HG03025 (cell line): ENCODE results near the gene NLRX1.
"Not testable (repeated sequence)": the region's sequence is repeated elsewhere in the genome, so short reads cannot be mapped to it uniquely, and the experiment has no call there.

ENCODE experiments used
- ATAC-seq: cut with Tn5 transposase; IDR thresholded peaks from one replicate; pipeline ENCODE4 v1.9.1; 2021; ENCODE audit warnings: mild to moderate bottlenecking, moderate library complexity; ENCODE audit not compliant: unreplicated experiment, low FRiP score

The NLRX1 gene, protein sequence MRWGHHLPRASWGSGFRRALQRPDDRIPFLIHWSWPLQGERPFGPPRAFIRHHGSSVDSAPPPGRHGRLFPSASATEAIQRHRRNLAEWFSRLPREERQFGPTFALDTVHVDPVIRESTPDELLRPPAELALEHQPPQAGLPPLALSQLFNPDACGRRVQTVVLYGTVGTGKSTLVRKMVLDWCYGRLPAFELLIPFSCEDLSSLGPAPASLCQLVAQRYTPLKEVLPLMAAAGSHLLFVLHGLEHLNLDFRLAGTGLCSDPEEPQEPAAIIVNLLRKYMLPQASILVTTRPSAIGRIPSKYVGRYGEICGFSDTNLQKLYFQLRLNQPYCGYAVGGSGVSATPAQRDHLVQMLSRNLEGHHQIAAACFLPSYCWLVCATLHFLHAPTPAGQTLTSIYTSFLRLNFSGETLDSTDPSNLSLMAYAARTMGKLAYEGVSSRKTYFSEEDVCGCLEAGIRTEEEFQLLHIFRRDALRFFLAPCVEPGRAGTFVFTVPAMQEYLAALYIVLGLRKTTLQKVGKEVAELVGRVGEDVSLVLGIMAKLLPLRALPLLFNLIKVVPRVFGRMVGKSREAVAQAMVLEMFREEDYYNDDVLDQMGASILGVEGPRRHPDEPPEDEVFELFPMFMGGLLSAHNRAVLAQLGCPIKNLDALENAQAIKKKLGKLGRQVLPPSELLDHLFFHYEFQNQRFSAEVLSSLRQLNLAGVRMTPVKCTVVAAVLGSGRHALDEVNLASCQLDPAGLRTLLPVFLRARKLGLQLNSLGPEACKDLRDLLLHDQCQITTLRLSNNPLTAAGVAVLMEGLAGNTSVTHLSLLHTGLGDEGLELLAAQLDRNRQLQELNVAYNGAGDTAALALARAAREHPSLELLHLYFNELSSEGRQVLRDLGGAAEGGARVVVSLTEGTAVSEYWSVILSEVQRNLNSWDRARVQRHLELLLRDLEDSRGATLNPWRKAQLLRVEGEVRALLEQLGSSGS

DNA sequence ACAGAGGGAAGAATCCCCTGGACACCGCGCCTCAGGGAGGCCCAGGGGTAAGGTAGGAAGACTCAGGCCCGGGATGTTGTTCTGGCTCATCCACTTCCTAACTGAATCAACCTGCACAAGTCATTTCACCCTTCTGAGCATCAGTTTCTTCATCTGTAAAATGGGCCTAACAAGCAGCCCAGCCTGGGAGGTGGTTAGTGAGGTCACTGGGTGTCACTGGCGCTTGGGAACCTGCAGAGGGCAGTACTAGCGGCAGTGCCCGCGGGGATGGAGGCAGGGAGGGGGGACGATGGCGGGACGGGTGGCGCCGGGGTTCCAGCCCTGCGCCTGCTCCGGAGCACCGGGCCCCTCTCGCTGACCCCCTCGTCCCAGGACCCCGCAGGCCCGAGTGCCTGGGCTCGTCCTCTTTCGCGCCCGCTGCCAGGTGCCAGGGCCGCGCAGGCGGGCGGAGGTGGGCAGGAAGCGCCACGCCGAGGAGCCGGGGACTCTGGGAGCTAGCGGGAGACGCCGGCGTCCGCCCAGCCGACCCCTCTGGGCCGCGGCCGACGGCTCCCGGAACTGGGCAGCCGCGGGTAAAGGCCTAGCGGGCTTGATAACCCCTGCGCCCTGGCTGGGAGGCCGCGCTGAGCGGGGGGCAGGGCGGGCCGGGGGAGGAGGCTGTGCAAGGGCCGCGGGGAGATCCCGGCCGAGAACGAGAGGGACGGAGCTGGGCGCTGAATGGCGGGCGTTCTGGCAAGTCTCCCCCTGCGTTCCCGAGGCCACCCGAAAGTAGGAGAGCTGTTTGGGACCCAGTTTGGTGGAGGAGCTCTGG is at the start of gene NLRX1:
NLRX1 (plus strand) TSS at position 255 of the 811 bp plus-strand sequence. CDS start 2,679 bp downstream, outside the sequence.
- ATAC-seq: peak; percentile 74

- no peak for ATAC-seq
These were observed 49.6 kb upstream of the NLRX1 start for GRCh38 chr11:119118946-119119345.

DNA sequence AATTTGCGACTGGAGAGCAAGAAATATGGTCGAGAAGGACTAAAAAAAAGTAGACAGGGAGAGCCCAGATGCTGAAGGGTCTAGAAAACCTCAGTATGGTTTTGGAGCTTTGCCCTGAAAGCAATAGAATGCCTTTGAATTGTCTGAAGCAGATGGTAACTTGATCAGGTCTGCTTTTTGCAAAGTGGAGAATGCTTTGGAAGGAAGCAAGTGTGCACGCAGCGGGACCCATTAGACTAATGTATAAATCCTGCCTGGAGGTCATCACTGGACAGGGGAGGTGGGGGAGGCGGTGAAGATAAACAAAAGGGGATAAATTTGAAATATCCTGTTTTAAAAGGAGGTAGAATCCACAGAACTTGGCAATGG is 47.9 kb upstream of the NLRX1 start:
- ATAC-seq: no peak

DNA sequence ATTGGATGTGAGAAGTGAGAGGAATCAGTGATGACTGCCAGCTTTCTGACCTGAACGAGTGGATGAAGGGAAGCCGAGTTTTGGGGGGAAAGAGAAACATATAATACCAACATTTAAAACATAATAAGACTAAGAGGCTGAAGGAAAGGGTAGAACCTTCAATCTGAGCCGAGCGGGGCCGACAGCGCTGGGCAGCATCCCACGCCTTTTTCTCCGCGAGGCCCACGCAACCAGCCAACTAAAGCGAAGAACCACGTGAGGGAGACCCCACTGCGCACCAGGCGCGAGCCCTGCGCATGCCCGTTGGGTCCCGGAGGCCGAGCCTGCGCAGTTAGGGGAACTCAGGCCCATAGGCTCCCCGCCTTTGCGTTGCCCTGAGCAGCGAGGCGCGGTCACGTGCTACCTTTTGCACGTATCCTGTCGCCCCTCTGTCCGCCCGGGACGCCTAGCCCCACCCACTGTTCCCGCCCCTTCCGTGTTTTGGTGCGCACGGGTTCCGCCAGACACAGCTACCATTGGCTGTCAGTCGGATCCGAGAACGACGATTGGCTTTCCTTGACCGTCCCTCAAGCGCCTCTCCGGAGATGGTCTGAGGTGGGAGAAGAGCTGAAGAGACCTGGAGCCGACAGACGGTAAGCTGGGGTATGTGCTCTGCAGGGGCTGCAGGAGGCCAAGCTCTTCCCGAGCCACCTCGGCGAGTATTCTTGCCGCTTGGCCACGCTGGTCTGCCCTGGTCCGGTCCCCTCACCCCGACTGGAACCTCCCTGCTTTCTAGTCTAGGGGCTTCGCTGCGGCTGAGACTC is 47.3 kb upstream of the NLRX1 start, which contains the start of gene HINFP:
HINFP (plus strand) TSS at position 573 of the 803 bp plus-strand sequence. CDS start 5,365 bp downstream, outside the sequence.
- peak; percentile 94 for ATAC-seq

- ATAC-seq: peak; percentile 18
These were observed 46.8 kb upstream of the NLRX1 start for GRCh38 chr11:119121811-119122124.

DNA sequence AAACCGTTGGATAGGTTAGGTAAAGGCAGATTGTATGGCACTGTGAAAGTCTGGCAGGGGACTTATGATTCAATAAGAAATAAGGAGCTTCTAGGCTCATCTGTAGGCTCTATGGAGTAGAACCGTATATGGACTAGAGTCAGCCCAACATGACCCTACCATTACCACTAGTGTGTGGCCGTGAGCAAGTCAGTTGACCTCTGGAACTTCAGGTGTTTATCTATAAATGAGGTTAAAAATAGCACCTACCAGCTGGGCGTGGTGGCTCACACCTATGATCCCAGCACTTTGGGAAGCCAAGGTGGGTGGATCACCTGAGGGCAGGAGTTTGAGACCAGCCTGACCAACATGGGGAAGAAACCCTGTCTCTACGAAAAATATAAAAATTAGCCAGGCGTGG is 42.7 kb upstream of the NLRX1 start:
- no peak for ATAC-seq

- ATAC-seq: no peak
These were observed 41.8 kb upstream of the NLRX1 start for GRCh38 chr11:119126675-119127268.

- no peak for ATAC-seq
These were observed 37.9 kb upstream of the NLRX1 start for GRCh38 chr11:119130662-119131061.

- no peak for ATAC-seq
These were observed 34.0 kb upstream of the NLRX1 start for GRCh38 chr11:119134389-119134978.

- ATAC-seq: not testable (repeated sequence)
These were observed 29.2 kb upstream of the NLRX1 start for GRCh38 chr11:119139276-119139675.

DNA sequence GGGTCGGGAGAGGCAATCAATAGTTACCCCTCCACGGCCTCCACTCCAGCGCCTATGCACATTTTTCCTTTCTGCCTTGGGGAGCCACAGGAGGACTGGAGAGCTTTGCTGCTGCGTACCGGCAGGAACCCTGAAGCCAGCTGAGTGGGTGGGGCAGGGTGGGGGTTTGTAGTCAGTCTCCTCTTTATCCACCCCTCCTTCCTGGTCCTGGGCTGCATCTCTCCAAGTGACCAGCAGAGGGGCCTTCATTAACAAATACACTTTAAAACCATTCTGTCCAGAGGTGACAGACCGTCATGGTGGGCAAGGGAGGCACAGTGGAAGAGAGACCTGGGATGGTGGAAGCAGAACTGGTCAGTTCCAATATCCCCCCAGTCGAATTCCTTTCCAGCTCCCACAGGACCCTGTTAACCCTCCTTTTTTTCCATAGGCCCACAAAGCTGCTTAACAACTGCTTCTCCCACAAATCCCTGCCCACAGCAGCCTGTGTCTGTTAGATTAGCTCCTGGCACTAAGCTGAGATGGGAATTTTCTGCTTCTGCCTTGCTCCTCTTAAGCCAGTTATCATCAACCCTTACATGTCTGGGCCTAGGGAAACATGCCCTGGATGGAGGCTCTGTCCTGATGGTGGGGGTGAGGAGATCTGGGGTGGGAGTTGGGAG is 23.6 kb upstream of the NLRX1 start:
- ATAC-seq: no peak

DNA sequence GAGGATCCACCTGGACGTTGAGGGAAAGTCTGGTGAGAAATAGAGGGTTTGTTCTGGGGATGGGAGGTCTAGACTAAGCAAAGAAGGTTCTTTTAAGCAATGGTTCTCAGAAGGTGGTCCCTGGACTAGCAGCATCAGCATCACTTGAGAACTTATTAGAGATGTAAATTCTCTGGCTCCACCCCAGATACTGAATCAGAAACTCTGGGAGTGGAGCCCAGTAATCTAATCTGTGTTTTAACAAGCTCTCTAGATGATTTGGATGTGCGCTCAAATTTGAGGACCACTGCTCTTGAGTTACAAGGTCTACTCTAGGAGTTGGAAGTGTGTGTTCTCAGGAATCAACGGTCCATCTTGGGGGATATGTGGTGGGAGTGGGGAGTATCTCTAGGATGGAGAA is 23.0 kb upstream of the NLRX1 start:
- no peak for ATAC-seq

DNA sequence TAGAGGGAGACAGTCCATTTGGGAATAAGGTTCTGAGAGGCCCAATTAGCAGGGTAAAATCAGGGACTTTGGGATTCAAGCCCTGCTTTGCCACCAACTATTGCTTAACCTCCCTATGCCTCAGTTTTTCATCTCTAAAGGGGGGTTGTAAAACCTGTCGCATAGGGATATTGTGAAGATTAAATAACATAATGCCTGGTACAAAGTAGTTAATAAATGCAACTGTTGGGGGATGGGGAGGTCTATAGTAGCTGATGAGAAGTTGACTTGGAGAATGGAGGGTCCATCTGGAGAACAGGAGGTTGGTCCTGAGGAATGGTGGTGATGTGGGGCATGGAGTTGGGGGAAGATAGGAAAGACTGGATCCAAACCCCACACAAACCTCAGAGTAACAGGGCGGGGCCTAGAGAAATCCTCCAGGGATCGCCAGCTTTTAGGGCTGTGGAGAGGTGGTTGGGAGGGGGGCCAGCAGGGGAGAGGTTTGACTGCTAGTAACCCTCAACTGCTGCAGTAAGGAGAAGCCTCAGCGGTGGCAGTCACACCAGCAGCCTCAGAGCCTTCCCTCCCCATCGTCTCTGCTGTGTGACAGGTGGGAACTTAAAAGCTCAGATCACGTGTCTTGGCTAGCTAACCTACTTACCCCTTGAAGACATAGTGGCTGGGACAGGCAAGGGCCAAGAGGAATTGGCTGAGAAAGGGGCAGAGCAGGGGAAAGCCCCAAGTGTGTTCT is 20.8 kb upstream of the NLRX1 start:
- ATAC-seq: no peak

DNA sequence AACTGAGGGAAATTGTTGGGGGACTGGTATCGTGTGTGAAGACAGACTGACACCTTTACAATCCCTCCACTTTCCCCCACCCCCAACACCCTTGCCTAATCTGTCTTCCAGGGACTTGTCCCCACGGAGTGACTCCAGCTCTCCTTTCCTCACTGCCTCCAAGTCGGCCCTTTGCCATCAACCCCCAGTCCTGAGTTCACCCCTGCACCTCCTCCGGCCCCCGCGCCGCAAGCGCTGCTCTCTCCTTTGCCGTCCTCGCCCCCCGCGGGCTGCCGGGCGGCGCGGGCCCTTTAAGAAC is 19.9 kb upstream of the NLRX1 start:
- ATAC-seq: no peak

DNA sequence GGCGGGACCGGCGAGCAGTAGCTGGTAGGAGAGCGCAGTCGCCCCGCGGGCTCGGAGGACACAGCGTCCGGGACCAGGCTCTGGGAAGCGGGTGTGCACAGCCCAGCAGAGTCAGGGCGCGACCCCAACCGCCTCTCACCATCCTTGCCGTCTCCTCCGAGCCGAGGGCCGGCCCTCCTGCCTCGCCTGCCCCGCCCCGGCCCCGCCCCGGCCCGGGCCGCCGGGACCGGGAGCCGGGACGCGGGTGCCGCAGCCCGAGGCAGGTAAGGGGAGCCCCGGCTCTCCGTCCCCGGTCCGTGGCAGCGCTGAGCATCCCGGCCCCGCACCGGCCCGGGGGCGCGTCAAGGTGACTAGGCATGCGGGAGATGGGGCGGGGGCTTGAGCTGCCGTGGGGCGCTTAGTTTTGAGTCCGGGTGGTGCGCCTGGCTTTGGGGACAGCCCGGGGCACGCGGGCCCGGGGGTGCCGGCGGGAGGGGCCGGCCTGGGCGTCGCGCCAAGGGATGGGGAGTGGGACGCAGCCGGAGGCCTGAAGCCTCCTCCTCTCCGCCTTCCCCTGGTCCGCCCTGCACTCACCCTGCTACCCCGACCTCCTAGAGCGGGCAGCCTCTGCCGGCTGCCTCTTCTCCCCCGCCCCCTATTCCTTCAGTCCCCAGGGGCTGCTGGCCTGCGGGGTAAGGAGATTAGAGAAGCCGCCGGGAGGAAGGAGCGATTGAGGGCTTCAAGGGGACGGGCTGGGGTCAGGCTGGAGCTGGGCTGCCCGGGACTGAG is 19.3 kb upstream of the NLRX1 start, which contains the start of gene ABCG4:
ABCG4 (plus strand) TSS at position 35 of the 768 bp plus-strand sequence. CDS start 914 bp downstream, outside the sequence.
- ATAC-seq: no peak

DNA sequence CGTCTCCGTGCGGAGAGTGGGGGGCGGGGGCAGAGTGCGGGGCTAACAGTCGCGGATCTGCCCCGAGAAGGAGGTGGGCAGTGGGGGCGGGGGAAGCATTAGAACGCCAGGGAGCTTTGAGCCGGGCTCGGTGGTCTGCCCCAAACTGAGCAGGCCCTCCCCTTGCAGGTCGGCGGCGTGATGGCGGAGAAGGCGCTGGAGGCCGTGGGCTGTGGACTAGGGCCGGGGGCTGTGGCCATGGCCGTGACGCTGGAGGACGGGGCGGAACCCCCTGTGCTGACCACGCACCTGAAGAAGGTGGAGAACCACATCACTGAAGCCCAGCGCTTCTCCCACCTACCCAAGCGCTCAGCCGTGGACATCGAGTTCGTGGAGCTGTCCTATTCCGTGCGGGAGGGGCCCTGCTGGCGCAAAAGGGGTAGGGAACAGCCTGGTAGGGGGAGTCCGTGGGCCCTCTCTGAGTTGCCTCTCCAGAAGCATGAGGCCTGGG is 18.7 kb upstream of the NLRX1 start:
- ATAC-seq: no peak

DNA sequence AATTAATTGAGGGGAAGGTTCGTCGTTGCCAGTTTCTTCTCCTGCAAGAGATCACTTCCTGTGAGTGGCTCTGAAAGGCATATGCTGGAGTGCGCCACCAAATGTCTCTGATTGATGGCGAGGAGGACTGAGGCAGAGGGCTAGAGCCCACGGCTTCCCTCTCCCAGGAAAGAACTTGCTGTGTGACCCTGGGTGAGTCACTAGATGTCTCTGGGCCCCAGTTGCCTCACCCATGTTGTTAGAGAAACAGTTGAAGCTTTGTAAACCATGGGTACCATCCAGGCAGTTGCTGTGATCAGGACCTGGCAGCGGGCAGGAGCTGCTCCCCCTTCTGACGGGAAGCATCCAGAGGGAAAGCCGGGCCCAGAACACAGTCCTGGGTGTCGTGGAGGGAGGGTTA is 16.5 kb upstream of the NLRX1 start:
- ATAC-seq: no peak
